Neural cell (in vitro differentiated cells): ENCODE results near the gene CD151. TPM values are rescaled to one million over a fixed set of nuclear protein-coding genes. Genes with fewer than 3 reads are reported as not detected.
A peak's percentile ranks its signal among the peaks of the same experiment; 100 is the strongest.

Source experiments
- H2AFZ ChIP-seq: fragments of 200-600, 300-800 bp; sonication (generic), shearing (Covaris generic); 2 replicates; pipeline ENCODE4 v1.6.0; 2014; ENCODE audit warnings: low read depth, mild to moderate bottlenecking, antibody characterized with exemption, low read length, moderate library complexity
- H3F3A ChIP-seq: fragments of 200-600 bp; shearing (Covaris generic); 2 replicates; pipeline ENCODE4 v1.6.1; 2016; ENCODE audit warnings: mild to moderate bottlenecking, moderate library complexity, mixed read lengths, antibody characterized with exemption, low read length; ENCODE audit not compliant: insufficient read depth, poor library complexity, severe bottlenecking
- H3K27ac ChIP-seq: fragments of 200-600, 300-800 bp; sonication (generic), shearing (Covaris generic); 2 replicates; pipeline ENCODE4 v1.5.1; 2014; ENCODE audit warnings: mild to moderate bottlenecking, low read length, moderate library complexity
- H3K27me3 ChIP-seq: fragments of 300-800, 200-600 bp; sonication (generic), shearing (Covaris generic); 2 replicates; pipeline ENCODE4 v1.6.0; 2014; ENCODE audit warnings: mild to moderate bottlenecking, low read depth, low read length, moderate library complexity; ENCODE audit not compliant: insufficient read depth
- H3K36me3 ChIP-seq: fragments of 300-800, 200-600 bp; sonication (generic), shearing (Covaris generic); 2 replicates; pipeline ENCODE4 v1.5.1; 2014; ENCODE audit warnings: mild to moderate bottlenecking, antibody characterized with exemption, low read length, moderate library complexity; ENCODE audit not compliant: insufficient read depth
- H3K4me2 ChIP-seq: fragments of 300-800, 200-600 bp; sonication (generic), shearing (Covaris generic); 2 replicates; pipeline ENCODE4 v1.6.0; 2014; ENCODE audit warnings: mild to moderate bottlenecking, low read length
- H3K4me3 ChIP-seq: fragments of 300-800, 200-600 bp; sonication (generic), shearing (Covaris generic); 2 replicates; pipeline ENCODE4 v1.5.1; 2014; ENCODE audit warnings: mild to moderate bottlenecking, low read length, moderate library complexity
- H3K79me2 ChIP-seq: fragments of 200-600 bp; shearing (Covaris generic); replicated peaks from 2 replicates; pipeline ENCODE4 v1.6.0; 2014; ENCODE audit warnings: mild to moderate bottlenecking, low read length, moderate library complexity; ENCODE audit not compliant: insufficient read depth
- H3K9ac ChIP-seq: fragments of 300-800, 200-600 bp; sonication (generic), shearing (Covaris generic); 2 replicates; pipeline ENCODE4 v1.6.1; 2016; ENCODE audit warnings: mild to moderate bottlenecking, low read length, mixed read lengths
- H3K9me2 ChIP-seq: fragments of 200-600 bp; shearing (Covaris generic); 2 replicates; pipeline ENCODE4 v1.6.1; 2016; ENCODE audit warnings: mild to moderate bottlenecking, low read length, mixed read lengths; ENCODE audit not compliant: insufficient read depth
- H3K9me3 ChIP-seq: fragments of 200-600, 300-800 bp; sonication (generic), shearing (Covaris generic); 2 replicates; pipeline ENCODE4 v1.6.1; 2016; ENCODE audit warnings: mild to moderate bottlenecking, mixed run types, low read length, moderate library complexity, mixed read lengths
- H4K20me1 ChIP-seq: fragments of 200-600 bp; shearing (Covaris generic); 2 replicates; pipeline ENCODE4 v1.6.1; 2016; ENCODE audit warnings: mild to moderate bottlenecking, mixed run types; ENCODE audit not compliant: insufficient read depth
- EP300 ChIP-seq: fragments of 450-650 bp; conservative IDR thresholded peaks from 2 replicates; pipeline ENCODE4 v1.6.1; 2014; ENCODE audit warnings: antibody characterized with exemption, mild to moderate bottlenecking, moderate library complexity; ENCODE audit not compliant: poor library complexity, severe bottlenecking
- EZH2 ChIP-seq: fragments of 200-600, 300-800 bp; shearing (Covaris generic), sonication (generic); IDR thresholded peaks from 2 replicates; pipeline ENCODE4 v1.6.1; 2014; ENCODE audit warnings: antibody characterized with exemption, low read length, borderline replicate concordance, mild to moderate bottlenecking; ENCODE audit not compliant: insufficient read depth, poor library complexity, severe bottlenecking
- MXI1 ChIP-seq: fragments of 450-650 bp; conservative IDR thresholded peaks from 2 replicates; pipeline ENCODE4 v1.6.1; 2014; ENCODE audit warnings: antibody characterized with exemption, mild to moderate bottlenecking; ENCODE audit not compliant: poor library complexity, severe bottlenecking
- POLR2AphosphoS5 ChIP-seq: IDR thresholded peaks from 2 replicates; pipeline ENCODE4 v1.6.1; 2012
- RAD21 ChIP-seq: fragments of 450-650 bp; conservative IDR thresholded peaks from 2 replicates; pipeline ENCODE4 v1.6.1; 2014; ENCODE audit warnings: antibody characterized with exemption, mild to moderate bottlenecking, moderate library complexity
- REST ChIP-seq: IDR thresholded peaks from 2 replicates; pipeline ENCODE4 v1.6.1; 2012; ENCODE audit warnings: borderline replicate concordance
- SMC3 ChIP-seq: fragments of 450-650 bp; conservative IDR thresholded peaks from 2 replicates; pipeline ENCODE4 v1.6.1; 2014; ENCODE audit warnings: antibody characterized with exemption, mild to moderate bottlenecking, moderate library complexity; ENCODE audit not compliant: poor library complexity
- TAF1 ChIP-seq: IDR thresholded peaks from 2 replicates; pipeline ENCODE4 v1.6.1; 2012; ENCODE audit warnings: low read depth
- polyA plus RNA-seq: library from polyadenylated mRNA; depleted of rRNA; stranded (reverse); fragments of >200 nt; gene quantifications from 2 replicates; pipeline ENCODE4 v1.2.3, GENCODE V29; 2014
- TF ChIP-seq, protein P1 (sequence below): fragments of 450-650 bp; IDR thresholded peaks from 2 replicates; pipeline ENCODE4 v1.5.1; 2014; ENCODE audit warnings: antibody characterized with exemption, mild to moderate bottlenecking, moderate library complexity; ENCODE audit not compliant: poor library complexity, severe bottlenecking

The CD151 gene
- polyA plus RNA-seq, 1 donor from 2014 or later, result 70.8 TPM

DNA sequence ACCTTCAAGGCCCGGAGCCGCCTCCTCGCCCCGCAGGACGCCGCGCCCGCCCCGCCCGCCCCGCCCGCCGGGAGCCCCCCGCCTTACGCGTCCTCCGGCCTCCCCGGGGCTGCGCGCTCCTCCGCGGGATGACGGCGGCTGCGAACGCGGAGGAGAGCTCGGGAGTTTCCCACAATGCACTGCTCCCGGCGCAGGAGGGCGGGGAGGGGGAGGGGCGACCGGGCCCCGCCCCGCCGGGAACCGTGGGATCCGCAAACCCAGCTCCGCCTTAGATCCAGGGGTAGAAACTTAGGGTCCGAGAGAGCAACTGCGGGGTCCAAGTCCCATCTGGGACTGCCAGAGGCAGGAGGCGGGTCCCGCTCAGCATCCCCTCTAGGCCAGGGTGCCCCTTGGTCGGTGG is 42.8 kb upstream of the CD151 start, which contains the start of gene CEND1:
TSS of gene CEND1 (minus strand) at position 148 of the 400 bp plus-strand sequence. CDS start 1,514 bp downstream, outside the sequence.
- no peak for TF ChIP-seq MXI1
- TF ChIP-seq TAF1, result peak; percentile 69
- peak; percentile 76 for TF ChIP-seq POLR2AphosphoS5
- Histone ChIP-seq H3K27me3 (no peaks in the 10 kb centered on the region), H3K79me2 (peaks cover 6% of the 10 kb centered on the region), H3K9me2 (no peaks in the 10 kb centered on the region), H3K4me2 (peak within 1 kb of the TSS; percentile 85), H3K36me3 (no peaks in the 10 kb centered on the region), H4K20me1 (no peaks in the 10 kb centered on the region), H3K9me3 (no peaks in the 10 kb centered on the region), H3K4me3 (peak within 1 kb of the TSS; percentile 83), H3F3A (no peaks in the 10 kb centered on the region), H3K9ac (peak within 1 kb of the TSS; percentile 79), H2AFZ (no peak within 1 kb of the TSS), H3K27ac (peak within 1 kb of the TSS; percentile 30)

DNA sequence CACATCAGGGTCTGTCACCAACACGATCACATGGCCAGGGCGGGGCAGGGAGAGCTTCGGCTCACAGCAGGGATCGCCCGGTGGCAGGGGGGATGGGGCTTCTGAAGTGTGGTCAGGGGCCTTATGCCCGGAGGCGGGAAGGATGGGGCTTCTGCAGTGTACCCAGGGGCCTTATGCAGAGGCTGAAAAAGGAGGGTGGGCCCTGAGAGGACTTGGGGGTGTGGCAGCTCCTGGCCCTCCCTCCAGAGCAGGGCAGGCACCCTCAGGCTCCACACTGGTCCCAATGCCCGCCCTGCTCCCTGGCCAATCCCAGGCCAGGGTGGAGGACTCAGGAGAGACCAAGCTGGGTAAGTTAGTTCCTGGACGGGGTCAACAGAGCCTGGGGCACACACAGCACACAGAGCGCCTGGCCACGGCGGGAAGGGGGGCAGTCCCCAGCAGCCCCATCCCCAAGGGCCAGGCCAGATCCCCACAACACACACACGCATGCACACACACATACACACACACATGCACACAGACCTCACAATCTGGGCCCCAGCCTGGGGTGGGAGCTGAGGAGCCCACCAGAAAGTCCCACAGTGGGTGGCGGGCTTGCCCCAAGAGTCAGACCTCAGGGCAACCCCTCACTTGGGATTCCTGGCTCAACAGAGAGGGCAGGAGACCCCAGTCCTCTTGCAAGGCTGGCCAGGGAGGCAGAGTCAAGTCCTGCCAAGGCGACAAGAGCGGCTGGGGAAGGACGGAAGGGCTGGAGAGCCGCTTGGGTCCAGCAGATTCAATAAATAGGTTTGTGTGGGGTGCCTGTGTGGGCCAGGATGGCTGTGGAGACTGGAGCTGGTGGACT is 41.8 kb upstream of the CD151 start:
- no peaks in the 10 kb centered on the region for H3K27me3 ChIP-seq
- no peak overlapping the region for H3K4me2 ChIP-seq
- no peak overlapping the region for H3K9ac ChIP-seq
- H4K20me1 ChIP-seq, result no peaks in the 10 kb centered on the region
- H3K9me3 ChIP-seq, result no peaks in the 10 kb centered on the region
- no peak overlapping the region for H3K27ac ChIP-seq
- no peaks in the 10 kb centered on the region for H3F3A ChIP-seq
- H3K4me3 ChIP-seq, result no peak overlapping the region
- H2AFZ ChIP-seq, result no peak overlapping the region
- no peaks in the 10 kb centered on the region for H3K36me3 ChIP-seq
- H3K9me2 ChIP-seq, result no peaks in the 10 kb centered on the region
- peaks cover 9% of the 10 kb centered on the region for H3K79me2 ChIP-seq
- no peak for TF ChIP-seq TAF1
- no peak for TF ChIP-seq RAD21

GRCh38 chr11:791658-792534 is 40.9 kb upstream of the CD151 start:
- TF ChIP-seq POLR2AphosphoS5, result no peak
- H3K4me2 ChIP-seq, result no peak overlapping the region
- no peaks in the 10 kb centered on the region for H3K27me3 ChIP-seq

GRCh38 chr11:792535-792821 is 40.3 kb upstream of the CD151 start:
- no peak overlapping the region for H3K4me3 ChIP-seq
- no peak overlapping the region for H2AFZ ChIP-seq
- no peak for TF ChIP-seq RAD21
- no peak for TF ChIP-seq SMC3
- TF ChIP-seq EZH2, result no peak
- no peak for TF ChIP-seq REST
- no peak for TF ChIP-seq EP300
- no peak for TF ChIP-seq TAF1
- no peak for TF ChIP-seq MXI1
- TF ChIP-seq, protein P1, sequence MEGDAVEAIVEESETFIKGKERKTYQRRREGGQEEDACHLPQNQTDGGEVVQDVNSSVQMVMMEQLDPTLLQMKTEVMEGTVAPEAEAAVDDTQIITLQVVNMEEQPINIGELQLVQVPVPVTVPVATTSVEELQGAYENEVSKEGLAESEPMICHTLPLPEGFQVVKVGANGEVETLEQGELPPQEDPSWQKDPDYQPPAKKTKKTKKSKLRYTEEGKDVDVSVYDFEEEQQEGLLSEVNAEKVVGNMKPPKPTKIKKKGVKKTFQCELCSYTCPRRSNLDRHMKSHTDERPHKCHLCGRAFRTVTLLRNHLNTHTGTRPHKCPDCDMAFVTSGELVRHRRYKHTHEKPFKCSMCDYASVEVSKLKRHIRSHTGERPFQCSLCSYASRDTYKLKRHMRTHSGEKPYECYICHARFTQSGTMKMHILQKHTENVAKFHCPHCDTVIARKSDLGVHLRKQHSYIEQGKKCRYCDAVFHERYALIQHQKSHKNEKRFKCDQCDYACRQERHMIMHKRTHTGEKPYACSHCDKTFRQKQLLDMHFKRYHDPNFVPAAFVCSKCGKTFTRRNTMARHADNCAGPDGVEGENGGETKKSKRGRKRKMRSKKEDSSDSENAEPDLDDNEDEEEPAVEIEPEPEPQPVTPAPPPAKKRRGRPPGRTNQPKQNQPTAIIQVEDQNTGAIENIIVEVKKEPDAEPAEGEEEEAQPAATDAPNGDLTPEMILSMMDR, result no peak
- TF ChIP-seq POLR2AphosphoS5, result no peak
- no peak overlapping the region for H3K4me2 ChIP-seq
- H3K9me2 ChIP-seq, result no peaks in the 10 kb centered on the region
- H3F3A ChIP-seq, result no peaks in the 10 kb centered on the region
- peaks cover 19% of the 10 kb centered on the region for H3K79me2 ChIP-seq
- no peaks in the 10 kb centered on the region for H3K27me3 ChIP-seq
- no peaks in the 10 kb centered on the region for H3K36me3 ChIP-seq
- H3K9me3 ChIP-seq, result no peaks in the 10 kb centered on the region
- no peaks in the 10 kb centered on the region for H4K20me1 ChIP-seq
- H3K9ac ChIP-seq, result no peak overlapping the region
- H3K27ac ChIP-seq, result no peak overlapping the region

More at GRCh38 chr11:791658-792534, 40.9 kb upstream of the CD151 start:
- Histone ChIP-seq H3F3A (no peaks in the 10 kb centered on the region), H3K9me2 (no peaks in the 10 kb centered on the region), H3K9ac (no peak overlapping the region), H3K36me3 (no peaks in the 10 kb centered on the region), H2AFZ (no peak overlapping the region), H3K9me3 (no peaks in the 10 kb centered on the region), H3K79me2 (peaks cover 17% of the 10 kb centered on the region), H3K27ac (no peak overlapping the region), H3K4me3 (no peak overlapping the region), H4K20me1 (no peaks in the 10 kb centered on the region)
